K562 (cell line): ENCODE measurements around the gene MYH11. TPM values are rescaled to one million over a fixed set of nuclear protein-coding genes. Genes with fewer than 3 reads are reported as not detected.
A peak's percentile ranks its signal among the peaks of the same experiment; 100 is the strongest.

Source experiments
- AFF1 ChIP-seq, 2 experiments: fragments of 450-650 bp; IDR thresholded peaks; 2 replicates each; pipeline ENCODE4 v1.6.1; 2018; ENCODE audit warnings: mild to moderate bottlenecking in 2 of 2, low read depth in 1 of 2; ENCODE audit not compliant: partially characterized antibody in 2 of 2
- DDX20 ChIP-seq: fragments of 450-650 bp; IDR thresholded peaks from 2 replicates; pipeline ENCODE4 v1.6.1; 2016; ENCODE audit warnings: missing genetic modification characterization, low read depth, mild to moderate bottlenecking, missing compliant biosample characterization, moderate library complexity
- DPF2 ChIP-seq: fragments of 450-650 bp; IDR thresholded peaks from 2 replicates; pipeline ENCODE4 v1.6.1; 2016
- HDAC1 ChIP-seq, 2 experiments: fragments of 450-650 bp; IDR thresholded peaks; 2 replicates each; pipeline ENCODE4 v1.6.1; 2016 to 2017; ENCODE audit warnings: inconsistent platforms in 1 of 2, mild to moderate bottlenecking in 1 of 2, moderate library complexity in 1 of 2
- MAFF ChIP-seq: IDR thresholded peaks from 2 replicates; pipeline ENCODE4 v1.6.1; 2012; ENCODE audit warnings: low read length, improper control_type of control experiment
- MEF2D ChIP-seq: conservative IDR thresholded peaks from 2 replicates; pipeline ENCODE4 v1.6.1; 2016; ENCODE audit warnings: low read depth, missing genetic modification characterization, missing compliant biosample characterization
- MGA ChIP-seq: fragments of 450-650 bp; IDR thresholded peaks from 2 replicates; pipeline ENCODE4 v1.6.1; 2016; ENCODE audit warnings: mild to moderate bottlenecking, moderate library complexity
- MTA2 ChIP-seq: fragments of 450-650 bp; IDR thresholded peaks from 2 replicates; pipeline ENCODE4 v1.6.1; 2016; ENCODE audit warnings: low read depth
- ZNF134 ChIP-seq: fragments of 250-450 bp; sonication (Bioruptor Pico); conservative IDR thresholded peaks from 2 replicates; pipeline ENCODE4 v1.4.0; 2020
- polyA plus RNA-seq, 8 experiments: library from polyadenylated mRNA; depleted of rRNA in 4 of 8; stranded (reverse) in 5 of 8; unstranded in 3 of 8; fragments of >200 nt; fragmentation: Nextera tagmentation in 2 of 8; fragmentation: Illumina TruSeq in 1 of 8; extraction: Ambion mirVana in 2 of 8; extraction: Trizol in 1 of 8; gene quantifications; 2 replicates each; pipeline versions ENCODE4 v1.2.1 to v1.2.3, GENCODE V29; 2011 to 2014; ENCODE audit warnings: inconsistent platforms in 1 of 8, missing spikeins in 1 of 8
- total RNA-seq, 7 experiments: library from RNA; depleted of rRNA in 6 of 7; stranded (reverse); fragments of >200 nt in 6 of 7; fragmentation: Illumina TruSeq in 2 of 7; extraction: Trizol in 2 of 7; gene quantifications; 2 replicates each; pipeline versions ENCODE4 v1.2.1 to v1.2.3, GENCODE V29; 2011 to 2021; ENCODE audit warnings: low replicate concordance in 1 of 7
- TF ChIP-seq, protein P1 (sequence below): fragments of 250-450 bp; sonication (Bioruptor Pico); IDR thresholded peaks from 2 replicates; pipeline ENCODE4 v1.5.0; 2021; ENCODE audit warnings: mild to moderate bottlenecking, borderline replicate concordance

MYH11 gene
- total and polyA plus RNA-seq, 9 of the 15 experiments (the other 6 are each of a cell fraction or from before 2014, with no cell fraction given), result 0.05 to 0.47 (median 0.08) TPM; not detected in 5

DNA sequence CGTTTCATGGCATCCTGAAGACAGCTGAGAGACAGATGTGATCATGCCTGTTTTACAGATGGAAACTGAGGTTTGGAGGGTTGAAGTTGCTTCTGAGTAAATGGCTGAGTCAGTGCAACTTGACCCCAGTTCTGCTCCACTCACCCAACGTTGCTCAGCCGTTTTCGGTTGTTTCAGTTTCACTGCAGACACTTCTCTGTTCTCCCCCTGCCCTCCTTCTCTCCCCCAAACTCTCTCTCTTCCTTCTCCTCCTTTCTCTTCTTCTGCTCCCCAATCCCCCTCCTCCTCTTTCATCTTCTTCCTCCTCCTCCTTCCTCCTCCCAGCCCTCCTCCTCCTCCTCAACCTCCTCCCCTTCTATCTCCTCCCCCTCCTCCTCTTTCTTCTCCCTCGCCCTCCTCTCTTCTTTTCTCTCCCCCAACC is 41.0 kb upstream of the MYH11 start (continued):
- TF ChIP-seq MEF2D (tag) (0 out of 2 replicates have a peak, but pooled peaks have one; percentile 29), HDAC1 (IDR thresholded peaks at IDR 0.05) (peak; percentile 26 to 63; a peak in 1 of 4 replicates), AFF1 (IDR thresholded peaks at IDR 0.05; ENCODE audit: low read depth in 1 of 2, partially characterized antibody in 2 of 2) (peak in 1 of 2 experiments; percentile 27), MTA2 (0 out of 2 replicates have a peak, but pooled peaks have one; percentile 20), MAFF (peak; percentile 31; the same call in 1 of the 2 replicates), DPF2 (peak; percentile 74), MGA (no peak), ZNF134 (no peak), DDX20 (no peak)
- TF ChIP-seq, protein P1, sequence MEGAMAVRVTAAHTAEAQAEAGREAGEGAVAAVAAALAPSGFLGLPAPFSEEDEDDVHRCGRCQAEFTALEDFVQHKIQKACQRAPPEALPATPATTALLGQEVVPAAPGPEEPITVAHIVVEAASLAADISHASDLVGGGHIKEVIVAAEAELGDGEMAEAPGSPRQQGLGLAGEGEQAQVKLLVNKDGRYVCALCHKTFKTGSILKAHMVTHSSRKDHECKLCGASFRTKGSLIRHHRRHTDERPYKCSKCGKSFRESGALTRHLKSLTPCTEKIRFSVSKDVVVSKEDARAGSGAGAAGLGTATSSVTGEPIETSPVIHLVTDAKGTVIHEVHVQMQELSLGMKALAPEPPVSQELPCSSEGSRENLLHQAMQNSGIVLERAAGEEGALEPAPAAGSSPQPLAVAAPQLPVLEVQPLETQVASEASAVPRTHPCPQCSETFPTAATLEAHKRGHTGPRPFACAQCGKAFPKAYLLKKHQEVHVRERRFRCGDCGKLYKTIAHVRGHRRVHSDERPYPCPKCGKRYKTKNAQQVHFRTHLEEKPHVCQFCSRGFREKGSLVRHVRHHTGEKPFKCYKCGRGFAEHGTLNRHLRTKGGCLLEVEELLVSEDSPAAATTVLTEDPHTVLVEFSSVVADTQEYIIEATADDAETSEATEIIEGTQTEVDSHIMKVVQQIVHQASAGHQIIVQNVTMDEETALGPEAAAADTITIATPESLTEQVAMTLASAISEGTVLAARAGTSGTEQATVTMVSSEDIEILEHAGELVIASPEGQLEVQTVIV (CRISPR knock-in tag), result no peak
